Lower leg skin (tissue), 4 donors: Measurements from ENCODE around the gene ADAM8. TPM values are rescaled to one million over a fixed set of nuclear protein-coding genes. Genes with fewer than 3 reads are reported as not detected.

Experiments
- DNase-seq, 2 donors: peaks; one replicate each; pipeline ENCODE4 v3.0.0-alpha.2; 2019; ENCODE audit warnings: low spot score in 2 of 2
- H3K4me3 ChIP-seq: fragments of 200-600 bp; sonication (generic); 2 replicates; pipeline ENCODE4 v1.5.1; 2017; ENCODE audit warnings: mild to moderate bottlenecking, low read depth; ENCODE audit not compliant: poor library complexity, severe bottlenecking
- CTCF ChIP-seq, 3 donors: fragments of 450-650 bp; IDR thresholded peaks; one replicate each; pipeline ENCODE4 v1.5.1; 2016; ENCODE audit warnings: antibody characterized with exemption in 3 of 3, mild to moderate bottlenecking in 3 of 3, moderate library complexity in 2 of 3
- POLR2A ChIP-seq, 2 donors: fragments of 450-650 bp; IDR thresholded peaks; one replicate each; pipeline ENCODE4 v1.6.1; 2016 to 2017; ENCODE audit warnings: antibody characterized with exemption in 2 of 2, mild to moderate bottlenecking in 1 of 2, moderate library complexity in 1 of 2
- WGBS, 2 donors: methylation state at CpG; one replicate each; pipeline ENCODE4 v1.1.5; 2018; 5-methylcytosine and 5-hydroxymethylcytosine counted together
- intact Hi-C: fragments of 100-400 bp; cut with DNase I; formaldehyde crosslinking; loops from one replicate; pipeline ENCODE4 v1.15.0; 2023; ENCODE audit warnings: low total_unique reads
- total RNA-seq, 4 donors: library from RNA; depleted of rRNA; stranded (reverse); fragments of >200 nt; gene quantifications; one replicate each; pipeline ENCODE4 v1.1.0, GENCODE V29; 2016

Gene ADAM8
- total RNA-seq, 4 donors from 2014 or later = 3.3 to 5.9 (median 4.6) TPM

GRCh38 chr10:133289761-133290160, 13.1 kb upstream of the ADAM8 start:
- TF ChIP-seq POLR2A (IDR thresholded peaks at IDR 0.05) = no peak
- no peak for TF ChIP-seq CTCF (IDR thresholded peaks at IDR 0.05)
- intact Hi-C loops = no loop called here
- no peak for DNase-seq
- no peak overlapping the region for H3K4me3 ChIP-seq
- WGBS, 2 donors = 94 to 96% methylated on average over 24 of the region's 24 CpGs

GRCh38 chr10:133287832-133288500, 11.3 kb upstream of the ADAM8 start:
- WGBS, 2 donors = 95 to 96% methylated on average over 43 to 46 of the region's 46 CpGs
- H3K4me3 ChIP-seq = no peak overlapping the region
- no peak for DNase-seq
- no peak for TF ChIP-seq CTCF (IDR thresholded peaks at IDR 0.05)
- TF ChIP-seq POLR2A (IDR thresholded peaks at IDR 0.05) = no peak
- intact Hi-C loops = no loop called here

- WGBS, 2 donors = 86 to 90% methylated on average over 18 of the region's 18 CpGs
- H3K4me3 ChIP-seq = no peak overlapping the region
- intact Hi-C loops = no loop called here
- DNase-seq = no peak
- TF ChIP-seq CTCF (IDR thresholded peaks at IDR 0.05) = no peak
- TF ChIP-seq POLR2A (IDR thresholded peaks at IDR 0.05) = no peak
Measured at GRCh38 chr10:133286366-133286765, 9.7 kb upstream of the ADAM8 start.

GRCh38 chr10:133285217-133285616, 8.5 kb upstream of the ADAM8 start:
- TF ChIP-seq CTCF (IDR thresholded peaks at IDR 0.05) = no peak
- TF ChIP-seq POLR2A (IDR thresholded peaks at IDR 0.05) = no peak
- WGBS, 2 donors = 94 to 96% methylated on average over 35 to 36 of the region's 36 CpGs
- DNase-seq = no peak
- intact Hi-C loops = no loop called here
- no peak overlapping the region for H3K4me3 ChIP-seq

- H3K4me3 ChIP-seq = no peak overlapping the region
- no peak for TF ChIP-seq CTCF (IDR thresholded peaks at IDR 0.05)
- TF ChIP-seq POLR2A (IDR thresholded peaks at IDR 0.05) = no peak
- WGBS, 2 donors = 94 to 96% methylated on average over 24 of the region's 24 CpGs
- no peak for DNase-seq
- intact Hi-C loops = no loop called here
Measured at GRCh38 chr10:133283931-133284330, 7.3 kb upstream of the ADAM8 start.

GRCh38 chr10:133282846-133283390, 6.2 kb upstream of the ADAM8 start:
- TF ChIP-seq POLR2A (IDR thresholded peaks at IDR 0.05) (no peak), CTCF (IDR thresholded peaks at IDR 0.05) (no peak)
- no peak for DNase-seq
- 93 to 97% methylated on average over 21 to 24 of the region's 24 CpGs for WGBS, 2 donors
- intact Hi-C loops = no loop called here
- H3K4me3 ChIP-seq = no peak overlapping the region
